Frontal cortex (tissue), 4 donors: Measurements from ENCODE around the gene USH2A. TPM values are rescaled to one million over a fixed set of nuclear protein-coding genes. Genes with fewer than 3 reads are reported as not detected.

Source experiments
- DNase-seq, 2 donors: peaks; one replicate each; pipeline ENCODE4 v3.0.0; 2012; ENCODE audit warnings: low spot score in 2 of 2
- FAIRE-seq: peaks from 2 replicates; lab custom pipeline; 2012; peaks lifted over from hg19 to GRCh38; lab: Jason Lieb, UNC
- total RNA-seq: library from RNA; depleted of rRNA; stranded (reverse); fragments of >200 nt; gene quantifications from one replicate; pipeline ENCODE4 v1.2.3, GENCODE V29; 2014
- donor health status: control.
- donor health status: control.
- donor health status: control.

USH2A gene
- total RNA-seq, 1 donor from 2014 or later: under 0.01 TPM

GRCh38 chr1:215643592-215644321 lies 779.5 kb downstream of the USH2A start:
- DNase-seq: no peak
- FAIRE-seq: no peak

- DNase-seq (no peak), FAIRE-seq (no peak)
These were observed 782.7 kb downstream of the USH2A start for GRCh38 chr1:215640429-215641148.

- DNase-seq: peak in 1 of 2 donors; percentile 25
- no peak for FAIRE-seq
These were observed 786.1 kb downstream of the USH2A start for GRCh38 chr1:215637041-215637573.

- DNase-seq: no peak
- no peak for FAIRE-seq
These were observed 786.8 kb downstream of the USH2A start for GRCh38 chr1:215636258-215636965.

- DNase-seq (no peak), FAIRE-seq (no peak)
These were observed 787.4 kb downstream of the USH2A start for GRCh38 chr1:215635827-215636226.

GRCh38 chr1:215631489-215631888 lies 791.8 kb downstream of the USH2A start:
- FAIRE-seq (no peak), DNase-seq (no peak)

GRCh38 chr1:215631040-215631439 lies 792.2 kb downstream of the USH2A start:
- no peak for FAIRE-seq
- no peak for DNase-seq

GRCh38 chr1:215625949-215626348 lies 797.3 kb downstream of the USH2A start:
- FAIRE-seq: no peak
- DNase-seq: no peak

GRCh38 chr1:215623162-215623561 lies 800.1 kb downstream of the USH2A start:
- FAIRE-seq (no peak), DNase-seq (no peak)

GRCh38 chr1:215617979-215618378 lies 805.3 kb downstream of the USH2A start:
- no peak for FAIRE-seq

GRCh38 chr1:215612391-215612790 lies 810.9 kb downstream of the USH2A start:
- DNase-seq: no peak
- no peak for FAIRE-seq

More at GRCh38 chr1:215617979-215618378, 805.3 kb downstream of the USH2A start:
- no peak for DNase-seq

- DNase-seq: no peak
- no peak for FAIRE-seq
These were observed 814.6 kb downstream of the USH2A start for GRCh38 chr1:215608646-215609045.

GRCh38 chr1:215607412-215607811 lies 815.8 kb downstream of the USH2A start:
- DNase-seq (no peak), FAIRE-seq (no peak)

- FAIRE-seq (peak; percentile 80), DNase-seq (no peak)
These were observed 816.6 kb downstream of the USH2A start for GRCh38 chr1:215606564-215607168.

- no peak for DNase-seq
- FAIRE-seq: no peak
These were observed 817.2 kb downstream of the USH2A start for GRCh38 chr1:215606036-215606435.

- DNase-seq (no peak), FAIRE-seq (no peak)
These were observed 818.1 kb downstream of the USH2A start for GRCh38 chr1:215605011-215605621.

- DNase-seq (no peak), FAIRE-seq (no peak)
These were observed 819.9 kb downstream of the USH2A start for GRCh38 chr1:215603319-215603718.

- DNase-seq: no peak
- FAIRE-seq: no peak
These were observed 822.0 kb downstream of the USH2A start for GRCh38 chr1:215601276-215601675.

- no peak for DNase-seq
- no peak for FAIRE-seq
These were observed 822.4 kb downstream of the USH2A start for GRCh38 chr1:215600867-215601266.
